ENCODE results near the gene UBASH3B.
"Not testable (repeated sequence)": the region's sequence is repeated elsewhere in the genome, so short reads cannot be mapped to it uniquely, and the experiment has no call there.

UBASH3B gene, protein sequence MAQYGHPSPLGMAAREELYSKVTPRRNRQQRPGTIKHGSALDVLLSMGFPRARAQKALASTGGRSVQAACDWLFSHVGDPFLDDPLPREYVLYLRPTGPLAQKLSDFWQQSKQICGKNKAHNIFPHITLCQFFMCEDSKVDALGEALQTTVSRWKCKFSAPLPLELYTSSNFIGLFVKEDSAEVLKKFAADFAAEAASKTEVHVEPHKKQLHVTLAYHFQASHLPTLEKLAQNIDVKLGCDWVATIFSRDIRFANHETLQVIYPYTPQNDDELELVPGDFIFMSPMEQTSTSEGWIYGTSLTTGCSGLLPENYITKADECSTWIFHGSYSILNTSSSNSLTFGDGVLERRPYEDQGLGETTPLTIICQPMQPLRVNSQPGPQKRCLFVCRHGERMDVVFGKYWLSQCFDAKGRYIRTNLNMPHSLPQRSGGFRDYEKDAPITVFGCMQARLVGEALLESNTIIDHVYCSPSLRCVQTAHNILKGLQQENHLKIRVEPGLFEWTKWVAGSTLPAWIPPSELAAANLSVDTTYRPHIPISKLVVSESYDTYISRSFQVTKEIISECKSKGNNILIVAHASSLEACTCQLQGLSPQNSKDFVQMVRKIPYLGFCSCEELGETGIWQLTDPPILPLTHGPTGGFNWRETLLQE

DNA sequence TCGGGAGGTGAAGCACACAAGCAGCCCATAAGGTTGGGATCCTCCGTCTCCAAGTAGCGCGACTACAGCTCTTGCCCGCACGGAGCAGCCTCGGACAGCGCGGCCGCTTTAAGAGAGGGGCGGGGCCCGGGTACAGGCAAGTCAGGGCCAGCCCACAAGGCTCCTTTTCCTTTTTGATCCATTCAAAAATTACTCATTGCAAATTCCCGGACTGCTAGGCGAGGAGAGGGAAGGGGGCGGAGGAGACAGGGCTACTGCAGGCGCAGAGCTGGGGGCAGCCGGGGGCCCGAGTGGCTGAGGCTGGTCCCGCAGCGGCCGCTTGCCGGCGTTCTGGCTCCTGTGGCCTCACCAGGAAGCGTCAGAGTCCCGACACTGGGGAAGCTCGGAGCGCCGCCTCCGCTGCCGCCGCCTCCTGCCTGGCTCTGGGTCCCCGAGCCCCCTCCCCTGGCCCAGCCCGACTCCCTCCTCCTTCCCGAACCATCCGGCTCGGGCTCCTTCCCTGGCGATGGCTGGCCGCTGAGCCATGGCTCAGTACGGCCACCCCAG, at the start of gene UBASH3B:
UBASH3B (plus strand) TSS at position 196 of the 546 bp plus-strand sequence; CDS start at position 524, 328 bp downstream.
- peak; percentile 93 for DNase-seq (ENCODE audit: low read depth, low spot score)

DNA sequence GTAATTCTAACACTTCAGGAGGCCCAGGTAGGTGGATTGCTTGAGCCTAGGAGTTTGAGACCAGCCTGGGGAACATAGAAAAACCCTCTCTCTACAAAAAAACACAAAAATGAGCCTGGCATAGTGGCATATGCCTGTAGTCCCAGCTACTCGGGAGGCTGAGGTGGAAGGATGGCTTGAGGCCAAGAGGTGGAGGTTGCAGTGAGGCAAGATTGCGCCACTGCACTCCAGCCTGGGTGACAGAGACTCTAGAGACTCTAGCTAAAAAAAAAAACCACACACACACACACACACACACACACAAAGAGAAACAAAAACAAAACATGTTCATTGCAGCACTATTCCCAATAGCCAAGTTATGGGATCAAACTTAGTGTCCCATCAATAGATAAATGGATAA, 48.4 kb upstream of the UBASH3B start:
- DNase-seq (ENCODE audit: low read depth, low spot score) = not testable (repeated sequence)

DNA sequence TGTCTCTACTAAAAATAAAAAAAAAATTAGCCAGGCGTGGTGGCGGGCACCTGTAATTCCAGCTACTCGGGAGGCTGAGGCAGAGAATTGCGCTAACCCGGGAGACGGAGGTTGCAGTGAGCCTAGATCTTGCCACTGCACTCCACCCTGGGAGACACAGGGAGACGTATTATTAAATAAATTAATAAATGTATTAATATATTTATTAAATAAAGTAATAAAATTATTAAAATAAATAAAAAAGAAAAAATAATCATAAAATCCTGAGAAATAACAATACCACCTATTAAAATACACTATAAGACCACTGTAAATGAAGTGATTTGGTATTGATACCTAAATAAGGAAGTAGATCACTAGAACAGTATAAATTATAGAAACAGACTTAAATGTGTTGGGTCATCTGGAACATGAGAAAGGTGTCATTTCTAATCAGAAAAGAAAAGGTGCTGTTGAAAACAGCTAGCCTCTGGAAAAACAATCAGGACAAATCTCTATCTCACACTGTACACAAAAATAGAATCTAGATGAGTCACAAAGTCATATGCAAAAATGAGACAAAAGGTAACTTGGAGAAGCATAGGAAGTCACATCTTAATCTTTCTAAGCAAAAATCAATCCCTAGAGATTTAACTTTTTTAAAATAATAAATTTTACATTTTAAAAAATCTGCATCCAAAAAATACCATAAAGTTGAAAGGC, 43.2 kb upstream of the UBASH3B start:
- no peak for DNase-seq (ENCODE audit: low read depth, low spot score)

DNA sequence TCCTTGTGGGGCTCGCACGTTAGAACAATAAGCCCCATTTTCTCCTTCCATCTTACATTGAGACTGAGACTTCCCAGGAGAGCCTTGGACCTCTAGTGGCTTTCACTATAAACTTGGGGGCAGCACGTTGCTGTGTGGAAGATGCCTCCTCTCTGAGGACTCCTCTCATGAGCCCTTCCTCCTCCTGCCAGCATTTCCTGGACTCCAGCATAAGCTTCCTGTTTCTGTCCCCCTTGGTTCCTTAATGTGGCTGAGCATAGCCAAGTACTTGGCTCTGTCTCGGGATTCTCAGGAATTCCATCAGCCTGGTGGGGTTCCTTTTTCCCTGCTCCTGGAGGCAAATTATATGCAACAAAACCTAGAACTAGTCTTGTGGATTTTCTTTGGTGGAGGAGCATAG, 38.8 kb upstream of the UBASH3B start:
- no peak for DNase-seq (ENCODE audit: low read depth, low spot score)

DNA sequence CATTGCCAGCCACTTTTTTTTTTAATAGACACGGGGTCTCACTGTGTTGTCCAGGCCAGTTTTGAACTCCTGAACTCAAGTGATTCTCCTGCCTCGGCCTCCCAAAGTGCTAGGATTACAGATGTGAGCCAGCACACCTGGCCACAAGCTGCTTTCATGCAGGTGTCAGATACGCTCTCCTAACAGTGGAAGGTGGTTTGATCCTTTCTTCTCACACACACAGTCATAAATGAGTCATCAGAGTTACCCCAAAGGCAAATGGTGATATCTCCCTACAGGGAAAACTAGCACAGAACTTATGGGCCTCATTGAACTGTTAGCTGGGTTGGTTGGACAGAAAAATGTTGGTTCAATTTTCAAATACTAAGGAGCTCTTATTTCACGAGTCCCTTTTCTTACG, 38.2 kb upstream of the UBASH3B start:
- no peak for DNase-seq (ENCODE audit: low read depth, low spot score)

DNA sequence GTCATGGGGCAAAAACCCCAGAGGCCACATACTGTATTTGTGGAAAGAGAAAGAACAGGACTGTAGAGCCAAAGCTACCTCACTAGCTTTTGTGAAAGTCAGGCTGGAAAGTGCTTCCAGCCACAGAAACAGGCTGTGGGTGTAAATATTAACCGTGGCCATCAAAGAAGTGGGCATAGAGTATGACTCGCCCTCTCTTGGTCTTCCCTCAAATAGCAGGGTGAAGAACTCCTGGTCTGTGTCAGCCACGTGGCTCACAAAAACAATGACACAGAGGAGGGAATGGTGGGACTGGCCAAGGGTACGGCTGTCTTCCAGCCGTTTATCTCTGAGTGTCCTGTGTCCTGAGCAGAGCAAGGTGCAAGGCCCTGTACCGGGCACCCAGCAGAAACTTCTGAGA, 37.6 kb upstream of the UBASH3B start:
- no peak for DNase-seq (ENCODE audit: low read depth, low spot score)

DNA sequence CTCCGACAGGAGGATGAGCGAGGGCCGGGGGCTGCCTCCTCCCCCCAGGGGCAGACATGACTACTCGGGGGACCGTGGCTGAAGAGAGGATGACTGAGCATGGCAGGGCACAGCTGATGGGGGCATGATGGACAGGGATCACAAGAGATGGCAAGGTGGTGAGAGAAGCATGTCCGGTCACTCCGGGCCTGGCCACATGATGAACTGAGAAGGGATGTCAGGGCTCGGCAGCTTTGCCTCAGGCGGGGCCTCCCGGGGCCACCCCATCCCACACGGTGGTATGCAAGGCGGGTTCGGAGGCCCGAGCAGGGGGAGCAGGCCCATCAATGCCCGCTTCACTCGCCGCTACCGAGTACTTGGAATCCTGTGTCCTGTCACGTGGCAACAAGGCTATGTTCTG, 36.6 kb upstream of the UBASH3B start:
- DNase-seq (ENCODE audit: low read depth, low spot score) = no peak

DNA sequence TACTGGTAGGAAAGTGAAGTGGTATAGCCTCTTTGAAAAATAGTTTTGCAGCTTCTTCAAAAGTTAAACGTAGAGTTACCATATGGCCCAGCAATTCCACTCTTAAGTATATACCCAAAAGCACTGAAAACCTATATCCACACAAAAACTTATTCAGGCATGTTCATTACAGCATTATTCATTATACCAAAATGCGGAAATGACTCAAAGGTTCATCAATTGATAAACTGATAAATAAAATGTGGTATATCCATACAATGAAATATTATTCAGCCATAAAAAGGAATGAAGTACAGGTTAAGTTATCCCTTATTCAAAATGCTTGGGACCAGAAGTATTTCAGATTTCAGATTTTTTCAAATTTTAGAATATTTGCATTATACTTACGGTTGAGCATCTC, 35.8 kb upstream of the UBASH3B start:
- no peak for DNase-seq (ENCODE audit: low read depth, low spot score)

DNA sequence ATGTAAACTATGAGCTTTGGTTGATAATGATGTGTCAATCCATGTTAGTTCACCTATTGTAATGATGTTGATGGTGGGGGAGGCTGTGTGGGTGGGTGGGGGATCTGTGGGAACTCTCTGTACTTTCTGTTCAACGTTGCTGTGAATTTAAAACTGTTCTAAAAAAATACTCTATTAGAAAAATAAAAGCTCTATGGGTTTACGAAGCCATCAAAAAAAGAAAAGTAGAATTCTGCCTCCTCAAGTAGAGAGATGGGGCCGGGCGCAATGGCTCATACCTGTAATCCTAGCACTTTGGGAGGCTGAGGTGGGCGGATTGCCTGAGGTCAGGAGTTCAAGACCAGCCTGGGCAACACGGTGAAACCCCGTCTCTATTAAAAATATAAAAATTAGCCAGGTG, 30.0 kb upstream of the UBASH3B start:
- not testable (repeated sequence) for DNase-seq (ENCODE audit: low read depth, low spot score)

DNA sequence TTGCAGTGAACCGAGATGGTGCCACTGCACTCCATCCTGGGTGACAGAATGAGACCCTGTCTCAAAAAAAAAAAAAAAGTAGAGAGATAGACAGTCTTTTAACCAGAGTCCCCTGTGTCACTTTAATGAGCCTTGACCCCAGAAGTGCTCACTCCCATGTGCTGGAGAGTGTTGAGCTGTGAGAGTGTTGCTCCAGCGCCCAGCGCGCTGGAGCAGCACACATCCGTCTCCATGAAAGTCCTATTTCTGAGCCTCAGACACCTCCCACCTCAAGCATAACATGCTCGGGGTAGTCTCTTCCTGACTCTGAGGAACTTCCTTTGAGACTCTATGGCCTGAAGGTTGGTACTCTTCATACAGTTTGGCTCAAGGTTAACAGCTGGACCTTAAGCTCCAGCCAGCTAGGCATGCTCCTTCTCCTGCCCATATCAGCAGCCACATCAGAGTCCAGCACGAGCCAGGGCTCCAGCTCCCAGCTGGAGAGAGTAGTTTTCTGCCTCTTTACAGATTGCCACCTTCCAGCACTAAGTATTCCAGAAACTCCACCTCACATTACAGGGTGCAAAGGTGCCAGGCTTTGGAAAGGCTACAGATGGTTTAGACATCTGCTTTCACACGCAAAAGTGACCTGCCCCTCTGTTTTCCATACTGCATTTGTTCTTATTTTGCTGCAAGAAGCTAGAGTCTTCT, 29.4 kb upstream of the UBASH3B start:
- no peak for DNase-seq (ENCODE audit: low read depth, low spot score)

DNA sequence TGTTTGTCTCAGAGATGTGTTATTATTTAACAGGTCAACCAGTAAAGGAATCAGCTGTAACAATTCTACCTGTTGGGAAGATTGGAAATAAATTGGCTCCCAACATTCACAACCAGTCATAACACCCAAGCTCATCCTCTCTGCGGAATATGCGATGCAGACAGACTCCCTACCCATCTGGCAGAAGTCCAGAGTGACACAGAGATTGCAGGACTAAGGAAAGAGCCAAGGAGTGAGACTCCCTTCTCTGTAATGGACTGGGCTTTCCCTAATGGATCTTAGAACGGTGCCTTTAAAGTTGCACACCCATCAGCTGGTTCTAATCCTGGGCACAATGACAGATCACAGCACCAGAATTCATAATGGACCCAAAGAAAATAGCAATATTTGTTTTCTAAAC, 27.8 kb upstream of the UBASH3B start:
- no peak for DNase-seq (ENCODE audit: low read depth, low spot score)

DNA sequence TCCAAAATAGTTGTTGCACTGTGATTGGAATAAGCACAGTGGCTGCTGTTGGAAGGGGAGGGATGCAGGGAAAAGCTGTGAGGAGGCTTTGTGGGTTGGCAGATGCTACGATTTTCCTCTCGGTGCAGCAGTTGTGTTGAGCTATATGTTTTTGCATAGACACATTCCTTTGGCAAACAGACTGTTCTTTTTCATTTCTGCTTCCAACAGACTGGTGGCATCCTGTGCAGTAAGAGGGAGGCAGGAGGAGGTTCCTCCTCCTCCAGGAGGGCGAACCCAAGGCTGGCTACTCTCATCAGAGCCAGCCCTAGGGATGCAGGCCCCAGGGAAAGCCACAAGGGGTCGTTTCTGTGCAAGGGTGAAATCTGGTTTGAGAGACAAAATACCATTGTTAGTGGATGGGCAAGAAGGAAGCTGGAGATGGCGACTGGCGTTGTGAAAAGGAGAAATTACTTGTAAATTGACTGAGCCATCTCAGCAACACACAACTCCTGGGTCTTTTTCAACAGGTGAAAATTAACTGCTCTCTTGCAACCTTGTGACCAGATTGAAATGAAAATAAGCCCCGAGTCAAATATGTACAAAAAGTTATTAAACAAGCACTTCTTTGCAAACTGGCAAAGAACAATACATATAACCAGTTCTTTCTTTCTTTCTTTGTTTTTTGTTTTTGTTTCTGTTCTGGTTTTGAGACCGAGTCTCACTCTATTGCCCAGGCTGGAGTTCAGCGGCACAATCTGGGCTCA, 26.5 kb upstream of the UBASH3B start:
- DNase-seq (ENCODE audit: low read depth, low spot score) = peak; percentile 84

DNA sequence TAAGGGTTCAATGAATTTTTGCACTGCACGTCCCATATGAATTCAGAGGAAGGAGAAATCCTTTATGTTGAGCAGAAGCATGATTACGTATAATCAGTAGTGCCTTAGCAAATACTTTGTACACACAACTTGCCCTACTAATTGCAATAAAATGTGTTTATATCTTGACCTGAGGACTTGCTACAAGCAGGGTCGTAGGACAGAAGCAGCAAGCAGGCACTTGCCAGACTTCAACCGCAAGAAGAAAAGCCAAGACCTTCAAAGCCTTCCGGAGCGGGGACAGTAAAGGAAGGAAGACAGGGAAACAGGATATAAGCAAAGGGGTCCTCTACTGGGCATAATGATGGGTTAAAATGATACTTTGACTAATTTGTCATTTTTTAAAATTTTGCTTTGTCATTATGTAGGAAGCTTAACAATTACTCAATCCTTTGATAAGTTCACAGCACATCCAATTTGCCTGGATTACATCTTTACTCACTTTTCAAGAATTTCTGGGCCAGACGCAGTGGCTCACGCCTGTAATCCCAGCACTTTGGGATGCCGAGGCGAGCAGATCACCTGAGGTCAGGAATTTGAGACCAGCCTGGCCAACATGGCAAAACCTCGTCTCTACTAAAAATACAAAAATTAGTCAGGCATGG, 23.2 kb upstream of the UBASH3B start:
- no peak for DNase-seq (ENCODE audit: low read depth, low spot score)

DNA sequence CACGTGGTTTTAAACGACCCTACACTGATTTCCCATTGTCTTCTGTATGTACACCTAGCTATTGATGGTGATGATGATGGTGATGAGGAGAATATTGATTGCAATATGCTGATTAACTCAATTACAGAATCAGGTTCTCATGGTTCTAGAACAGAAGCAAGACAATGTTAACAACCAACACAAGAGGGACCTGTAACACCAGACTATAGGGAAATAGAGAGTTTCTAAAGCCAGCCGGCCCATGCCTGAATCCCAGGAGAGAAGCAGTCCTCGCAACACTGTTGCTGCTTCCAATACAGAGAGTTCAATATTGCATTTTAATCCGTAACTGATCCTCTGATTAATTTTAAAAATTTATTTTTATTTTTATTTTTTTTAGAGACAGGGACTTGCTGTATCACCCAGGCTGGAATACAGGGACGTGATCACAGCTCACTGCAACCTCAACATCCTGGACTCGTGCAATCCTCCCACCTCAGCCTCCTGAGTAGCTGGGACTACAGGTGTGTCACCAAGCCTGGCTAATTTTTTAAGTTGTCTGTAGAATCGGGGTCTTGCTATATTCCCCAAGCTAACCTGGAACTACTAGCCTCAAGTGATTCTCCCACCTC, 22.2 kb upstream of the UBASH3B start:
- DNase-seq (ENCODE audit: low read depth, low spot score) = peak; percentile 75

DNA sequence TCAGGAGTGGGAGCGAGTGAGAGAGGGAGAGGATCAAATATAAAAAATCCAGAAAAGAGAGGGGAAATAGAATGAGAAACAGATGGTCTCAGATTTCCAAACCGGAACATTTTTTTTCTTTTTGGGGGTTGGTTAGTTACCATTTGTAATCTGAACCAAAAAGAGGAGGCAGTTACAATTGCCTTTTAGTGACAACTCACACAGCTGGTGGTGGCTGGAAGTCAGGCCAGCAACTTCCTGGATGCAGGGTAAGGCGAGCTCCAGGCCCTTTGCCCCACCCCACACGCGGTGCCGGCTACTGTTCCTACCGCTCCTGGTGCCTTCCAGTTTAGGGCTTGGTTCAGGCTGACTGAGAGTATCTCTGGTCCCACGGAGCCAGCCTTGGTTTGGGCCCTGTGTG, 21.0 kb upstream of the UBASH3B start:
- no peak for DNase-seq (ENCODE audit: low read depth, low spot score)

DNA sequence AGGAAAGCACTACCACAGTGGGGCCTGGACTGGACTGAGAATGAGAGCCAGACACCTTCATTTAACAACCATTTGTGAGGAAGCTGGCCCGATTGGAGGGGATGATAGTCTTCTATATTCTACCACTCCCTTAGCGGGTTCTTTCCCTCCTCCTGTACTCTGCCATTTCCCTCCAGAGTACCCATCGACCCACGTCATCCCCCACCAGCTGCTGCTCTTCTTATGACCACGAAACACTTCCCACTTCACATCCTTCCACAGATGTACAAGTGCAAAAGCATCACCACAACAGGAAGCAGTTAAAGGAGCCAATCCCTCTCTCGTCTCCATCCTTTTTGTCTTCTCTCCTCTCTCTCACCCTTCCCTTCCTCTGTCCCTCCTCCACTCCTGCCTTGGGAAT, 18.0 kb upstream of the UBASH3B start:
- no peak for DNase-seq (ENCODE audit: low read depth, low spot score)

DNA sequence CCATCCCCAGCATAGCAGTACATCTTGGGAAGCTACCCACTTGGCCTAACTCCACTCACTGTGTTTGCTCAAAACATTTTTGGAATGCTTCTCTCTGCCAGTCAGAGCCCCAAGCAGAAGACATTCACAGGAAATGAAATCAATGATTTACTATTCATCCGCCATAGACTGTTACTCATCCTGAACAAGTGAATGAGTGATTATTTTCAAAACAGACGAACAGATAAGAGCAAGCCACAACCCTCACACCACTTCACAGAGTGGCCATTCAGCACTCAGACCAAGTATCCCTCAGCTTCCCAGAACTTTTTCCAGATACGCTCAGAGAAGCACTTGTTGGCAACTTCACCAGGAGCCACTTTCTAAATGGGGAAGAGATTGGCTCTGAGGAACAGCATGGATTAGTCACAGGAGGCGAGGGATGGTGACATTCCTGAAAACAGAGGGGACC, 13.0 kb upstream of the UBASH3B start:
- peak; percentile 88 for DNase-seq (ENCODE audit: low read depth, low spot score)

DNA sequence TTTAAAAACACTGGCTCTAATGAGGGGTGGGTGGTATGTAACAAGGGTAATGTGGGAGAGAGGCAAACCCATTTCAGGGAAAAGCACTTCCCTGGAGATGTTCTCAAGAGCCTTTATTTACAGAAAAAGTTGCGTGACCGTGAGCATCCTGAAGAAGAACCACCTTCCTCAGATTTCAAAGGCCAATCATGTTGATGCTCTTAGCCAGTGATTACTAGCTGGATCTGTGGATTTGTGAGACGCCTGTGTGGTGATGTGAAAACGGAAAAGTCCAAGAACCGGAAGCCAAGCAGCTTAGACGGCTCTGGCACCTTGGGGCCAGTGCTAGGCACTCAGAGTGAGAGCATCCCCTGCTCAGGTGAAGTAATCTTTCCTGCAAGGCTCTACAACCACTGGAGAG, 12.6 kb upstream of the UBASH3B start:
- no peak for DNase-seq (ENCODE audit: low read depth, low spot score)

DNA sequence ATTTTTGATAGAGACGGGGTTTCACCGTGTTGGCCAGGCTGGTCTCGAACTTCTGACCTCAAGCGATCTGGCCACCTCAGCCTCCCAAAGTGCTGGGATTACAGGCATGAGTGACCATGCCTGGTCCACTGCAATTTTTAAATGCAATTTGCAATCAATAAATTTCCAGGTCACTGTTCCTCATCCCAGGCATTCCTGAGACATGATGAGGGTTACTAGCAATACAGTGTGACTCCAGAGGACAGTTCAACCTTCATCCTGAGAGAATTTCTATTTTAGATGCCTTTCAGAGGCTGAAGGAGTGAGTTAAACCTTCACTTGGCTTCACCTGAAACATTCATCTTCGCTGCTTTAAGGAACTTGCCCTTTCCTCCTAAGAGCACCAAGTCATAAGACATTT, 9.7 kb upstream of the UBASH3B start:
- no peak for DNase-seq (ENCODE audit: low read depth, low spot score)
